Glutamatergic neuron (in vitro differentiated cells): ENCODE measurements around the gene HBEGF. TPM values are rescaled to one million over a fixed set of nuclear protein-coding genes. Genes with fewer than 3 reads are reported as not detected.
A peak's percentile ranks its signal among the peaks of the same experiment; 100 is the strongest.
"Not testable (repeated sequence)": the region's sequence is repeated elsewhere in the genome, so short reads cannot be mapped to it uniquely, and the experiment has no call there.

Experiments
- DNase-seq: peaks from one replicate; pipeline ENCODE4 v3.0.0; 2022
- H3K27ac Mint-ChIP-seq: one replicate; pipeline ENCODE4 v1.8.0; 2020; ENCODE audit warnings: mild to moderate bottlenecking, mixed read lengths, inconsistent platforms; ENCODE audit not compliant: unreplicated experiment
- H3K27me3 Mint-ChIP-seq: one replicate; pipeline ENCODE4 v1.8.0; 2020; ENCODE audit warnings: mild to moderate bottlenecking, moderate library complexity, mixed read lengths, inconsistent platforms; ENCODE audit not compliant: unreplicated experiment
- H3K36me3 Mint-ChIP-seq: one replicate; pipeline ENCODE4 v1.8.0; 2020; ENCODE audit warnings: mild to moderate bottlenecking, mixed read lengths, inconsistent platforms; ENCODE audit not compliant: unreplicated experiment
- H3K4me1 Mint-ChIP-seq: one replicate; pipeline ENCODE4 v1.8.0; 2020; ENCODE audit warnings: mild to moderate bottlenecking, low read depth, mixed read lengths, inconsistent platforms; ENCODE audit not compliant: unreplicated experiment
- H3K4me3 Mint-ChIP-seq: one replicate; pipeline ENCODE4 v1.8.0; 2020; ENCODE audit warnings: mild to moderate bottlenecking, mixed read lengths, inconsistent platforms; ENCODE audit not compliant: unreplicated experiment
- H3K9me3 Mint-ChIP-seq: one replicate; pipeline ENCODE4 v1.8.0; 2020; ENCODE audit warnings: mild to moderate bottlenecking, moderate library complexity, mixed read lengths, inconsistent platforms; ENCODE audit not compliant: unreplicated experiment
- total RNA-seq: library from RNA; stranded (reverse); fragmentation: NEBNext Ultra II Directional; extraction: Animal tissue kit (Norgen Biotek cat#: 25700); gene quantifications from one replicate; pipeline ENCODE4 v1.2.1, GENCODE V29; 2021; ENCODE audit not compliant: unreplicated experiment
- TF ChIP-seq, protein P1 (sequence below): fragments of 200-600 bp; sonication (generic); IDR thresholded peaks from one replicate; pipeline ENCODE4 v1.5.0; 2021; ENCODE audit not compliant: partially characterized antibody, unreplicated experiment

The HBEGF gene
- total RNA-seq, 1 donor from 2014 or later = 2.5 TPM

DNA sequence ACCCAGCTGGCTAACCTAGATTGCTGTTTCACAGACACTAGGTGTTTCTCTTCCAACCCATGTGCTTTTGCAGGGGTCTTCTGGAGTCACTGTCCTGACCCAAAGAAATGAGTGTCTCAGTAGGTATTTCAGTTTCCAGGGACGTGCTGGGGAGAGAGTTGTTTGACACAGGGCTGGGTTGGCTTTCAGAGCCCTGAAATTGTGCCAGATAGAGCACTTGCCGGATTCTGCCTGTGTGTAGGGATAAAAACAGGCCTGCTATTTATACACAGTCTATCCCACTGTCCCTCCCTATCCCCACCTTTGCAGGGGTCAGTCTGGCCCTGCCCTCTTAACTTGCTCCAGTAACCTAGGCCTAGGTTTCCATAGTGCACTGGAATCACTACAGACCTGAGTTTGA lies 957 bp upstream of the HBEGF start:
- H3K36me3 Mint-ChIP-seq = no peaks in the 10 kb centered on the region
- H3K27me3 Mint-ChIP-seq = peaks cover 11% of the 10 kb centered on the region
- peaks cover 2% of the 10 kb centered on the region for H3K9me3 Mint-ChIP-seq
- TF ChIP-seq, protein P1, sequence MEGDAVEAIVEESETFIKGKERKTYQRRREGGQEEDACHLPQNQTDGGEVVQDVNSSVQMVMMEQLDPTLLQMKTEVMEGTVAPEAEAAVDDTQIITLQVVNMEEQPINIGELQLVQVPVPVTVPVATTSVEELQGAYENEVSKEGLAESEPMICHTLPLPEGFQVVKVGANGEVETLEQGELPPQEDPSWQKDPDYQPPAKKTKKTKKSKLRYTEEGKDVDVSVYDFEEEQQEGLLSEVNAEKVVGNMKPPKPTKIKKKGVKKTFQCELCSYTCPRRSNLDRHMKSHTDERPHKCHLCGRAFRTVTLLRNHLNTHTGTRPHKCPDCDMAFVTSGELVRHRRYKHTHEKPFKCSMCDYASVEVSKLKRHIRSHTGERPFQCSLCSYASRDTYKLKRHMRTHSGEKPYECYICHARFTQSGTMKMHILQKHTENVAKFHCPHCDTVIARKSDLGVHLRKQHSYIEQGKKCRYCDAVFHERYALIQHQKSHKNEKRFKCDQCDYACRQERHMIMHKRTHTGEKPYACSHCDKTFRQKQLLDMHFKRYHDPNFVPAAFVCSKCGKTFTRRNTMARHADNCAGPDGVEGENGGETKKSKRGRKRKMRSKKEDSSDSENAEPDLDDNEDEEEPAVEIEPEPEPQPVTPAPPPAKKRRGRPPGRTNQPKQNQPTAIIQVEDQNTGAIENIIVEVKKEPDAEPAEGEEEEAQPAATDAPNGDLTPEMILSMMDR = no peak
- DNase-seq = no peak
- peaks cover 11% of the 10 kb centered on the region for H3K4me1 Mint-ChIP-seq
- H3K4me3 Mint-ChIP-seq = peak overlapping the region; percentile 79
- no peak overlapping the region for H3K27ac Mint-ChIP-seq

DNA sequence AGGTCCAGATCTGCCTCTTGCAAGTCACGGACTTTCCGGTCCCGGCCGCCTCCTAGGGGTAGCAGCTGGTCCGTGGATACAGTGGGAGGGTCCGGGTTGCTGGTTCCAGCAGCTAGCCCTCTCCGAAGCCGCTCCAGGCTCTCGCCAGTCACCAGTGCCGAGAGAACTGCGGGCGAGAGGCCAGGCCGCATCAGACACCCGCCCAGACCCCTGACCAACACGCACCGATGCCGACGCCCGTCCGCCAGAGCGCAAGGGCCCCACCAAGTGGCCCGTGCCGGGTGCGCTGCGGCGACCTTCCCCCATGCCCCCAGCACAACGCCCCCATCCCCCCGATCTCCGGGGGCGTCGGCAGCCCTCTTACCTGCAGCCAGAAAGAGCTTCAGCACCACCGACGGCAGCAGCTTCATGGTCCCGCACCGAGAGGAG lies 470 bp downstream of the HBEGF start:
- Mint-ChIP-seq H3K4me1 (peaks cover 16% of the 10 kb centered on the region), H3K4me3 (peak overlapping the region; percentile 84), H3K9me3 (peaks cover 2% of the 10 kb centered on the region), H3K36me3 (no peaks in the 10 kb centered on the region), H3K27me3 (peaks cover 11% of the 10 kb centered on the region), H3K27ac (no peak overlapping the region)
- peak; percentile 55 for DNase-seq
- TF ChIP-seq, protein P1 = no peak

DNA sequence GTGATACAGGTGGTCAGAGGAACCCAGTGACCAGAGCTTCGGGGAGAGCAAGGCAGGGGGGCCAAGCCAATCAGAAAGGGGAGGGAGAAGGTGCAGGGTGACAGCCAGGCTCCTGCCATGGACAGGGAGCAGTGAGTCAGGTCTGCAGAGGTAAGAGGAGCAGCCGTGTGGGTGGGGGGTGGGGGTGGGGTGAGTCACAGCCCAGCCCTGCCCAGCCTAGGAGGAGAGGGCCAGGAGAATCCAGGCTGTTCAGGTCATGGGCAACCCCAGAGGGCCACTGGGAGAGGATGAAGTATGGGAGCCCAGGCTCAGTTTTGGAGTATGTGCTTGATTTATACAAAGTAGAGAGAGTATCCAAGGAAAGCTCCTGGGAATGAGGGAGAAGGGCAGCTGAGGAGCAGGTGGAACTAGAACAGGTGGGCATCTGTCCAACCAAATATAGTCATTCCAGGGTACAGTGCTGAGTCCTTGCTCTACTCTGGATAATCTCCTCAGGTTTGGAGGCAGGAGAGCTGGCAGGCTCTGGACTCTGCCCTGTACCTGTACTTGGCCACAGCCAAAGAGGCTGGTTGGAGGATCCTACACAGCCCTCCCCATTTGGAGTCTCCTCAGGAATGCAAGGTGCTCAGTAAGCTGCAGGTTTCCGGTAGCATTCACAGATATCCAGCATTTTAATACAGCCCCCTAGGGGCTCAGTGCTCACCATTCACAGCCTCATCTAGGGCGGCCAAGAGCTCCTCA lies 1.6 kb downstream of the HBEGF start:
- Mint-ChIP-seq H3K27me3 (peaks cover 11% of the 10 kb centered on the region), H3K36me3 (no peaks in the 10 kb centered on the region), H3K9me3 (peaks cover 2% of the 10 kb centered on the region), H3K4me3 (no peak overlapping the region), H3K27ac (no peak overlapping the region), H3K4me1 (peaks cover 16% of the 10 kb centered on the region)
- no peak for DNase-seq
- TF ChIP-seq, protein P1 = no peak

DNA sequence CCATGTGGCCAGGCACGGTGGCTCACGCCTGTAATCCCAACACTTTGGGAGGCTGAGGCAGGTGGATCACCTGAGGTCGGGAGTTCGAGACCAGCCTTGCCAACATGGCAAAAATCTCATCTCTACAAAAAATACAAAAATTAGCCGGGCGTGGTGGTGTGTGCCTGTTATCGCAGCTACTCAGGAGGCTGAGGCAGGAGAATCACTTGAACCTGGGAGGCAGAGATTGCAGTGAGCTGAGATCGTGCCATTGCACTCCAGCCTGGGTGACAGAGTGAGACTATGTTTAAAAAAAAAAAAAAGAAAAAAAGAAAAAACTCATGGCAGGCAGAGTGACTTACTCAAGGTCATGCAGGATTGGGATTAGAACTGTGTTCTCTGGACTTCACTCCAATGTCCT lies 2.6 kb downstream of the HBEGF start:
- Mint-ChIP-seq H3K4me1 (peaks cover 16% of the 10 kb centered on the region), H3K27me3 (peaks cover 10% of the 10 kb centered on the region)
- not testable (repeated sequence) for H3K9me3 Mint-ChIP-seq, DNase-seq, H3K27ac Mint-ChIP-seq, H3K36me3 Mint-ChIP-seq, H3K4me3 Mint-ChIP-seq

DNA sequence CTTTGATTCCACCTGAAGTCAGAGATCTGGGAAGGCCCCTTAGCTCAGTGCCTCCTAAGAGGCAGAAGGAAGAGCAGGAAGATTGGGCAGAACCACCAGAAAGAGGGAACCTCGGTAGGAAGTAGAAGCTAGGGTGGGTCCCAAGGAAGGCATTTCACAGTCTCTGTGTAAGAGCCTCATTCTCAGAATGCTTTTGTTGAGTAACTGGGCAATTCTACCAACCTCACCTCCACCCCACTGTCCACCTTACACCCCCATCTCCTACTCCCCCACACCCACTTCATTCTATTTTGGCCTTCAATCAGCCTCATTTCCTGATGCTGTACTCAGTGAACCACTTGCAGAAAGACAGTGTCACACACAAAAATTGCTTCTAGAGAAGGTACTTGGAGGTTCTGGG lies 3.5 kb downstream of the HBEGF start:
- H3K27me3 Mint-ChIP-seq = peaks cover 9% of the 10 kb centered on the region
- H3K4me3 Mint-ChIP-seq = no peak overlapping the region
- DNase-seq = no peak
- H3K36me3 Mint-ChIP-seq = no peaks in the 10 kb centered on the region
- no peak overlapping the region for H3K27ac Mint-ChIP-seq
- TF ChIP-seq, protein P1 = no peak
- H3K9me3 Mint-ChIP-seq = peaks cover 2% of the 10 kb centered on the region
- H3K4me1 Mint-ChIP-seq = peaks cover 14% of the 10 kb centered on the region
